ENCODE data around the gene TSPOAP1. TPM values are rescaled to one million over a fixed set of nuclear protein-coding genes. Genes with fewer than 3 reads are reported as not detected.

TSPOAP1 gene
- total and polyA plus RNA-seq, 2 of the 4 experiments (the other 2 are of a cell fraction): 0.90 to 1.6 TPM

- H3K9ac ChIP-seq (ENCODE audit: low read depth, low read length): no peak overlapping the region
- H3K56ac ChIP-seq (ENCODE audit: extremely low read depth, insufficient read depth, low read length): no peak overlapping the region
- H4K91ac ChIP-seq (ENCODE audit: insufficient read depth, low read depth, low read length): no peak overlapping the region
- dilution Hi-C loops (cut with HindIII; ENCODE audit: low sequenced_read_pairs, unreplicated experiment): no loop called here
- H2BK20ac ChIP-seq (ENCODE audit: low read depth, low read length): no peak overlapping the region
- peaks cover 0 to 3% of the 10 kb centered on the region in 2 experiments; a peak in 1 of 4 replicates for H3K79me1 ChIP-seq (ENCODE audit: low read depth in 1 of 2, low read length in 2 of 2)
- no peak overlapping the region for H4K5ac ChIP-seq (ENCODE audit: low read depth, low read length)
- no peak overlapping the region for H2AK9ac ChIP-seq (replicated peaks; ENCODE audit: low read depth, low read length, poor library complexity)
- no peak overlapping the region for H2BK15ac ChIP-seq (ENCODE audit: low read depth, low read length)
- no peak overlapping the region for H4K8ac ChIP-seq (ENCODE audit: low read depth in 2 of 2, low read length in 2 of 2)
- in situ Hi-C loops (cut with MboI; ENCODE audit: low sequenced_read_pairs): no loop called here
- CTCF ChIA-PET: no interaction called here
- no peaks in the 10 kb centered on the region for H3K9me3 ChIP-seq (ENCODE audit: control insufficient read depth, insufficient read depth, low read length)
- intact Hi-C loops (cut with micrococcal nuclease): no loop called here
- no peaks in the 10 kb centered on the region for H4K20me1 ChIP-seq (ENCODE audit: insufficient read depth, low read length)
- no peak overlapping the region for H3K4me3 ChIP-seq (ENCODE audit: insufficient read depth, low read depth, low read length)
- H3K4ac ChIP-seq (ENCODE audit: low read depth, low read length): no peak overlapping the region
- H3K27ac ChIP-seq (ENCODE audit: insufficient read depth, low read length): no peak overlapping the region
- BruUV-seq (replicated peaks): no TSS peak
- H3K4me2 ChIP-seq (ENCODE audit: low read depth, low read length): no peak overlapping the region
- no peak overlapping the region for H3K18ac ChIP-seq (ENCODE audit: low read depth, low read length)
- H2AK5ac ChIP-seq (ENCODE audit: low read depth, low read length): no peak overlapping the region
- no peak overlapping the region for H3K23ac ChIP-seq (ENCODE audit: low read depth, low read length)
- H3K36me3 ChIP-seq (ENCODE audit: control insufficient read depth, insufficient read depth, low read length): no peaks in the 10 kb centered on the region
- DNase-seq (no peak), ATAC-seq (ENCODE audit: low read depth) (no peak)
- no peaks in the 10 kb centered on the region for H3K4me1 ChIP-seq (ENCODE audit: control insufficient read depth, insufficient read depth, low read length)
- H2BK120ac ChIP-seq (ENCODE audit: low read depth, low read length): no peak overlapping the region
- H3K27me3 ChIP-seq (ENCODE audit: control insufficient read depth, insufficient read depth, low read length): peaks cover 4% of the 10 kb centered on the region
- POLR2A ChIA-PET (ENCODE audit: unreplicated experiment): no interaction called here
- H2AFZ ChIP-seq (replicated peaks; ENCODE audit: low read length, poor library complexity): no peak overlapping the region
- no peaks in the 10 kb centered on the region for H3K9me1 ChIP-seq (ENCODE audit: insufficient read depth, low read length)
- no peak overlapping the region for H2BK5ac ChIP-seq (ENCODE audit: low read depth, low read length, poor library complexity, severe bottlenecking)
- no peak overlapping the region for H3K14ac ChIP-seq (replicated peaks; ENCODE audit: low read depth, low read length)
- WGBS, 2 experiments (ENCODE audit: extremely low coverage in 2 of 2, insufficient read length in 1 of 2): 73% methylated on average over 4 of the region's 22 CpGs; no CpG with 5 or more reads in 1 of the 2 experiments
- TF ChIP-seq CEBPB (IDR thresholded peaks at IDR 0.05; ENCODE audit: low read depth, low read length): no peak
- TF ChIP-seq RCOR1 (IDR thresholded peaks at IDR 0.05; ENCODE audit: insufficient replicate concordance, low read length): no peak
- no peak for TF ChIP-seq USF2 (IDR thresholded peaks at IDR 0.05; ENCODE audit: low read depth, low read length)
- TF ChIP-seq ELK1 (IDR thresholded peaks at IDR 0.05; ENCODE audit: borderline replicate concordance, low read depth, low read length): no peak
- no peak for TF ChIP-seq MXI1 (IDR thresholded peaks at IDR 0.05; ENCODE audit: borderline replicate concordance, low read depth, low read length)
- no peak for TF ChIP-seq CHD1 (IDR thresholded peaks at IDR 0.05; ENCODE audit: low read depth, low read length)
- no peak for TF ChIP-seq MAFK (IDR thresholded peaks at IDR 0.05; ENCODE audit: low read depth, low read length)
- TF ChIP-seq BHLHE40 (IDR thresholded peaks at IDR 0.05; ENCODE audit: low read depth, low read length): no peak
- TF ChIP-seq RFX5 (IDR thresholded peaks at IDR 0.05; ENCODE audit: low read depth, low read length): no peak
- TF ChIP-seq POLR2A (IDR thresholded peaks at IDR 0.05; ENCODE audit: low read depth, low read length): no peak
- no peak for TF ChIP-seq FOS (IDR thresholded peaks at IDR 0.05; ENCODE audit: low read depth, low read length)
- no peak for TF ChIP-seq SMC3 (IDR thresholded peaks at IDR 0.05; ENCODE audit: low read depth, low read length)
- no peak for TF ChIP-seq MAZ (IDR thresholded peaks at IDR 0.05; ENCODE audit: borderline replicate concordance, low read depth, low read length)
- TF ChIP-seq NFE2L2 (IDR thresholded peaks at IDR 0.05; ENCODE audit: low read depth, low read length): no peak
Observed at GRCh38 chr17:58357312-58358297, 29.0 kb upstream of the TSPOAP1 start.

Data from IMR-90 (cell line).